CD4-positive, alpha-beta T cell treated with Interleukin-21 for 1 hour (primary cell): ENCODE measurements around the gene ZNF121.
"Not testable (repeated sequence)": the region's sequence is repeated elsewhere in the genome, so short reads cannot be mapped to it uniquely, and the experiment has no call there.

ENCODE experiments used
- DNase-seq: peaks from one replicate; pipeline ENCODE4 v3.0.0-alpha.2; 2020

ZNF121 gene

DNA sequence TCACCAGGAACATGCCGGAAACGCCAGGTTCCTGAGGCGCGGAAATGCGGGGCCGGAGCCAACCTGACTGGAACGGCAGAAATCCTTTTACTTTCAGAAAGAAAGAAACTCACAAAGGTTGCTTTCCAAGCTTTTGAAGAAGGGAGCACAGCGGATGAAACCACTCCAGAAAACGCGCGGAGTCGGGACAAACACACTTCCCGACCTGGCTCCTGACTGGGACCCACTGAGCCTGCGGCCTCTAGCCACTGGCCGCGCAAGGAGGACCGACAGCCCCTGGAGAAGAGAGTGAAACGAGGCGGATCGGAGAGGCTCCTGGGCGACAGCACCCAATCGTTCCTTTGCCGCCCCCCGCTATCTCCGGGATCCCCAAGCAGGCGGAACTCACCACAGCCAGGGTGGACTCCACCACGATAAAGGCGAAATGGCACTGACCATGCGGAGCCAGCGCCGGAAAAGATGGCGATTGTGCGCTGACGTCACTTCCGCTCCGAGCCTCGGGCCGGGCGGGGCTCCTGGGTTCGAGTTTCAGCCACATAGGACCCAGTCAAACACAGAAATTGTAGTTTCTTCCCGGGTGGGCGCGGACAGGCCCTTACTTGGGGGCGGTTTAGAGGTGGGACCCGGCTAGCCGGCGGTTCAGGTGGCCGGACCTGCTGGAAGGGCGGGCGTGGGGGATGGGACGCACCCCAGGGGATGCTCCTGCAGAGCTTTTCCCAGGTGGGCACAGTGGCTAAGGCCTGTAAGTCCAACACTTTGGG, at the start of gene ZNF121:
ZNF121 (minus strand) TSS at position 432 of the 761 bp plus-strand sequence. CDS start 16,407 bp downstream, outside the sequence.
- peak; percentile 84 for DNase-seq

DNA sequence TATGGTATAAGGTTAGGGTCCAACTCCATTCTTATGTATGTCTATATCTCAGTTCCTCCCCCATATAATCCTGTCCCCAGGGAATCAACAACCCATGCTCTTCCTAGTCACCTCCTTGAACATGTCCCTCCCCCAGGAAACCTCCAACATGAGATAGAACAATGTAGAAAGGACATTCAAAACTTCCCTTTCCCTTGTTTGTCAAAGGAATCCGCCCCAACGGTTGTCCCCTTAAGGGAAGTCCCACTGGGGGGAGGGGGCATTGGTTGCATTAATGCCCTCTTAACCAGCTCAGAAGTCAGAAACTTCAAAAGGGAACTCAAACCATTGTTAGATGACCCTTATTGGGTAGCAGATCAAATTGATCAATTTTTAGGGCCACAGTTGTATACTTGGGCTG, 43.6 kb upstream of the ZNF121 start:
- no peak for DNase-seq

DNA sequence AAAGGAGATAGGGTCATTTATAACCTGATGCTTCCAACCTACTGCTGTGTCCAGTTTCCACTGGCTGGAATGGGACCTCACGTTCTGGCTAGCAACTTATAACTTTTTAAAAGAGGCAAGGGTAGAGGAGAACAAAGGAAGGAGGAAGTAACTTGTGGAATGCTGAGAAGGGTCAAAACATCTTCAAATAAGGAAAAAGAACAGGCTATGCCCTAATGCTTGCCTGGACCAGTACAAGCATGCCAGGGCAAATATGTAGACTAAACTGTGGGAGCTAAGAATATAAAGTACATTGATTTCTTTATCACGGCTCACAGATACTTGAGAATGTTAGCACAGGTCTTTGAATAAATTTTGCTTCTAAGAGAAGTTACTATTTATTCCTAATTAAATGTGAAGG, 38.2 kb upstream of the ZNF121 start:
- no peak for DNase-seq

DNA sequence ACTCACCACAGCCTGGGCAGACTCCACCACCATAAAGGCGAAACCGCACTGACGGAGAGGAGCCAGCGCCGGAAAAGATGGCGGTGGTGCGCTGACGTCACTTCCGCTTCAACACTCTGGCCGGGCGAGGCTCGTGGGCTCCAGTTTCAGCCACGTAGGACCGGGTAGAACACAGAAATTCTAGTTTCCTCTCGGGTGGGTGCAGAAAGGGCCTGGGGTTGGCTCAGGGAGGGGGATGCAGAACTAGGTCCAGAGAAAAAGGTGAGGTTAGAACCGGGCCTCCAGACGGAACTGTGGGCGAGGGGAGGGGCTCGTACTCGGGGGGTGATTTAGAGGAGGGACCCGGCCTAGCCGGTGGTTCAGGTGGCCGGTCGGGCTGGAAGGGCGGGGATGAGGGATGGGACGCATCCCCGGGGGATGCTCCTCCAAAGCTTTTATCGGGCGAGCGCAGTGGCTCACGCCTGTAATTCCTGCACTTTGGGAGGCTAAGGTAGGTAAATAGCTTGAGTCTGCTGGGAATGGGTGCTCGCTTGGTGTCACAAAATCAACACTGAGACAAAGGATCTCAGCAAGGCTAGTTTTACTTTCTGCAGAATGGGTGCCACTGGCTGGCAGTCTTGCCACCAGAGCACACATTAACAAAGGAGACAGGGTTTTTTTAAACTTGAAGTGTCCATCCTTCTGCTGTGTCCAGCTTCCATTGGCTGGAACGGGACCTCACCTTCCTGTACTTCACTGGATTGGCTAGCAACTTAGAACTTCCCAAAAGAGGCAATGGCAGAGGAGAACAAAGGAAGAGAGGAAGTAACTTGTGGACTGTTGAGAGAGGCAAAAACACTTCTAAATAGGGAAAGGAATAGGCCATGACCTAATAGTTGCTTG, 37.1 kb upstream of the ZNF121 start, which contains the start of gene ZNF561:
ZNF561 (minus strand) TSS at position 77 of the 882 bp plus-strand sequence. CDS start 1,776 bp downstream, outside the sequence.
- peak; percentile 91 for DNase-seq

- no peak for DNase-seq
These were observed 36.5 kb upstream of the ZNF121 start for GRCh38 chr19:9620842-9621155.

DNA sequence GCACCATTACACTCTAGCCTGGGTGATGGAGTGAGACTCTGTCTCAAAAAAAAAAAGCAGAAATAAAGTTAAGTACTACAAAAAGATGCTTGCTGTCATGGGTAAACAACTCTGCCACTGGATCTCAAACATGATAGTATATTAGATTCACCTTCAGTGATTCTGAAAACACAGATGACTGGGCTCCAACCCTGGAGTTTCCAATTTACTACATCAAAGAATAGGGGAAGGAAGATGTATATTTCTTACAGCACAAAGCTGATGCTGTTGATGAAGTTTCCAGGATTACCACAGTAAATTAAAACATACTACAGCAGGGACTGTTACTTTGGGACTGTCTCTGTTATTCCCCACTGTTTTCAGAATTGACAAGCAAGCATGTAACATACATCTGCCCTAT, 31.5 kb upstream of the ZNF121 start:
- no peak for DNase-seq

DNA sequence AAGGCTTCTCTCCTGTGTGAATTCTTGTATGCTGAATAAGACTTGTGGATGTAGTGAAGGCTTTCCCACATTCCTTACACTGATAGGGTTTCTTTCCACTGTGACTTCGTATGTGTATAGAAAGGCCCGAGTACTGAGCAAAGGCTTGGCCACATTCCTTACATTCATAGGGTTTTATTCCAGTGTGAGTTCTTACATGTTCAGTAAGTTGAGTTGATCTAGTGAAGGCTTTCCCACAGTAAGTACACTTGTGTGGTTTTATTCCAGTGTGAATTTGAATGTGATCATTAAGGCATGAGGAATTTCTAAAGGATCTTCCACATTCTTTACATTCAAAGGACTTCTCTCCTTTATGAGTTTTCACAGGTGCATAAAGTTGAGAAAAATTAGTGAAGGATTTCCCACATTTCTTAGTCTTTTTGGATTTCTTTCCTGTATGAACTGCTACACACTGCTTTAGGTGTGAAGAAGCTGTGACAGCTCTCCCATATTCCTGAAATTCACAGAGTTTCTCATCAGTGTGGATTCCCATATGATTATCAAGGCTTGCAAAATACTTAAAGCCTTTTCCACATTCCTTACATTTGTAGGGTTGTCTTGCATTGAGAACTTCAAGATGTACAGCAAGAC, 26.3 kb upstream of the ZNF121 start:
- DNase-seq: no peak

- DNase-seq: no peak
These were observed 24.6 kb upstream of the ZNF121 start for GRCh38 chr19:9608912-9609311.

DNA sequence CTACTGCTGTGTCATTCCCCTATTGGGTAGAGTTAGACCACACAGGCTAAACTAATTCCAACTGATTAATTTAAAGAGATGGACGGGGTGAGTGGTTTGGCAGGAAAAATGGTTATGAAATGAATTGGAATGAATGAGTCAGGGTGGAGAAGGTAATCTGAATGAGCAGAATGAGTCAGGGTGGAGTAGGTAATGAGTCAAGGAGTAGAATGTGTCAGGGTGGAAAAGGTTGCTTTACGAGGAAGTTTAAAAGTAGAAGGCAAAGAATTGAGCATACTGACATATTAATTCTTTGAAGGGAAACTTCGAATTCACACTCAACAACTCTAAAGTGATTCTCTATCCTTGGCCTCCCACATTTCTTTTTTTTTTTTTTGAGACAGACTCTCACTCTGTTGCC, 12.7 kb upstream of the ZNF121 start:
- no peak for DNase-seq

DNA sequence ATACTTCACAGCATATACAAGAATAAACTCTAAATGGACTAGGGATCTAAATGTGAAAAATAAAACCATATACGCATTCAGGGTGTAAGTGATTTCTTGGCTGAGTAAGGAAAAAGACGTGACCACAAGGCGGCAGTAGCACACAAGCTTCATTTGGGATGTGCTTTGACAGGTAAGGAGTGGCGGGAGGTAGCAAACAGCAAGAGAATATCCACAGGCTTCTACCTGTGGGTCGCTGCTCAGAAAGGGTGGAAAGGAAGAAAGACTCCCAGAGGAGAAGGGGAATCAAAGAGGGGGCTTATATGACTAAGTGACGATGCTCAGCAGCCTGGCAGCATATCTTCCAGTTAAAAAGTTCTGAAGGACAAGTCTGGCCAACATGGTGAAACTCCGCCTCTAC, 2.5 kb upstream of the ZNF121 start:
- DNase-seq: peak; percentile 83

GRCh38 chr19:9582081-9582725, 2.1 kb downstream of the ZNF121 start:
- DNase-seq: not testable (repeated sequence)

GRCh38 chr19:9580728-9581127, 3.6 kb downstream of the ZNF121 start:
- no peak for DNase-seq

GRCh38 chr19:9570255-9570654, 14.0 kb downstream of the ZNF121 start:
- no peak for DNase-seq

- DNase-seq: no peak
These were observed 17.6 kb downstream of the ZNF121 start for GRCh38 chr19:9566729-9567128.

DNA sequence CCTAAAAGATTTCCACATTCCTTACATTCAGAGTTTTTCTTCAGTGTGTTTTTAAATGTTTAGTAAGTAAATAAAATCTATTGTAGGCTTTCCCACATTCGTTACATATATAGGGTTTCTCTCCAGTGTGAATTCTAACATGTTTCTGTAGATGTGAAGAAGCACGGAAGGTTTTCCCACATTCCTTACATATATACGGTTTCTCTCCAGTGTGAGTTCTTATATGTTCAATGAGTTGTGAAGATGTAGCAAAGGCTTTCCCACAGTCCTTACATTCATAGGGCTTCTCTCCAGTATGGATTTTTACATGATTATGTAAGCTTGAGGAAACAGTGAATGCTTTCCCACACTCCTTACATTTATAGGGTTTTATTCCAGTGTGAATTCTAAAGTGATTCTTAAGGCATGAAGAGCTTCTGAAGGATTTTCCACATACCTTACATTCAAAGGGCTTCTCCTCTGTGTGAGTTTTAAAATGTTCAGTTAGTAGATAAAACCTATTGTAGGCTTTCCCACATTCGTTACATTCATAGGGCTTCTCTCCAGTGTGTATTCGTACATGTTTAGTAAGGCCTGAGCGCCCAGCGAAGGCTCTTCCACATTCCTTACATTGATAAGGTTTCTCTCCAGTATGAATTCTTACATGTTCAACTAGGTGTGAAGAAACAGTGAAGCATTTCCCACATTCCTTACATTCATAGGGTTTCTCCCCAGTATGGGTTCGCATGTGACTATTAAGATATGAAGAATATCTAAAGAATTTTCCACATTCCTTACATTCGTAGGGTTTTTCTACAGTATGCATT, 18.2 kb downstream of the ZNF121 start:
- DNase-seq: no peak

- DNase-seq: no peak
These were observed 31.6 kb downstream of the ZNF121 start for GRCh38 chr19:9552536-9553274.

DNA sequence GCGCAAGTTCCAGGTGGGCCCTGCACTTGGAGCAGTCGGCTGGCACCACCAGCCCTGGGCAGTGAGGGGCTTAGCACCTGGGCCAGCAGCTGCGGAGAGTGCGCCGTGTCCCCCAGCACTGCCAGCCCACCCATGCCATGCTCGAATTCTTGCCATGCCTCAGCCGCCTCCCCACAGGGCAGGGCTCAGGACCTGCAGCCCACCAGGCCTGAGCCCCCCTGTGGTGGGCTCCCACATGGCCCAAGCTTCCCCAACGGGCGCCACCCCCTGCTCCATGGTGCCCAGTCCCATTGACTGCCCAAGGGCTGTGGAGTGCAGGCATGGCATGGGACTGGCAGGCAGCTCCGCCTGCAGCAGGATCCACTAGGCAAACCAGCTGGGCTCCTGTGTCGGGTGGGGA, 36.4 kb downstream of the ZNF121 start:
- DNase-seq: no peak

- not testable (repeated sequence) for DNase-seq
These were observed 43.0 kb downstream of the ZNF121 start for GRCh38 chr19:9541281-9541680.

DNA sequence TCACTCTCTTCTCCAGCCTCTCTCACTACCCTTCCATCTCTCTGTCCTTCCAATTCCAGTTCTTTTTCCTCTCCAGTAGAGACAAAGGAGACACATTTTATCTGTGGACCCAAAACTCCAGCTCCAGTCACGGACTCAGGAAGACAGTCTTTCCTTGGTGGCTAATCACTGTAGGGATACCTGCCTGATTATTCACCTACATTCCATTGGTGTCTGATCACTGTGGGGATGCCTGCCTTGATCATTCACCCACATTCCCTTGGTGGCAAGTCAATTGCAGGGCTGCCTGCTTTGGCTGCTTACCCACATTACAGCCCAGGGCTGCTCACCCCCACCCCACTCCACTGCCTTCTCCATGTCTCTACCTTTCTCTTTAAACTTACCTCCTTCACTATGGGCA, 44.4 kb downstream of the ZNF121 start:
- DNase-seq: not testable (repeated sequence)

- not testable (repeated sequence) for DNase-seq
These were observed 45.1 kb downstream of the ZNF121 start for GRCh38 chr19:9539201-9539600.
